Stimulated activated CD4-positive, alpha-beta T cell treated with anti-CD3 and anti-CD28 coated beads, Interleukin-4, amount 100 ng/mL, for 24 hours (primary cell): ENCODE measurements around the gene CENPN.
A peak's percentile ranks its signal among the peaks of the same experiment; 100 is the strongest.

Experiments used
- DNase-seq: peaks from one replicate; pipeline ENCODE4 v3.0.0-alpha.2; 2020

CENPN gene

GRCh38 chr16:81006813-81007695 is at the start of gene CENPN, which contains the start of gene CMC2:
CENPN (plus strand) TSS chr16:81007214; CDS start chr16:81011940, 4,726 bp downstream.
CMC2 (minus strand) TSS chr16:81006885; CDS start chr16:80997394, 9,491 bp downstream.
- peak; percentile 97 for DNase-seq

- DNase-seq: no peak
These were observed 48.7 kb upstream of the CENPN start for GRCh38 chr16:80958284-80958683.

GRCh38 chr16:80962879-80963278 is 44.1 kb upstream of the CENPN start:
- no peak for DNase-seq

- no peak for DNase-seq
These were observed 42.7 kb upstream of the CENPN start for GRCh38 chr16:80964351-80964750.

- DNase-seq: no peak
These were observed 40.4 kb upstream of the CENPN start for GRCh38 chr16:80966617-80967016.

- DNase-seq: no peak
These were observed 38.5 kb upstream of the CENPN start for GRCh38 chr16:80968386-80969113.

GRCh38 chr16:80969114-80969484 is 37.9 kb upstream of the CENPN start:
- DNase-seq: no peak

GRCh38 chr16:80971819-80972218 is 35.2 kb upstream of the CENPN start:
- no peak for DNase-seq

GRCh38 chr16:80972611-80973010 is 34.4 kb upstream of the CENPN start:
- DNase-seq: no peak

- no peak for DNase-seq
These were observed 33.0 kb upstream of the CENPN start for GRCh38 chr16:80973991-80974390.

GRCh38 chr16:80974649-80975376 is 32.2 kb upstream of the CENPN start:
- DNase-seq: no peak

GRCh38 chr16:80976946-80977345 is 30.1 kb upstream of the CENPN start:
- no peak for DNase-seq

- DNase-seq: no peak
These were observed 25.9 kb upstream of the CENPN start for GRCh38 chr16:80981103-80981502.

GRCh38 chr16:80982646-80983045 is 24.4 kb upstream of the CENPN start:
- no peak for DNase-seq

GRCh38 chr16:80984124-80984892 is 22.7 kb upstream of the CENPN start:
- DNase-seq: no peak

- DNase-seq: no peak
These were observed 21.4 kb upstream of the CENPN start for GRCh38 chr16:80985611-80986010.

- no peak for DNase-seq
These were observed 20.5 kb upstream of the CENPN start for GRCh38 chr16:80986557-80986956.

- no peak for DNase-seq
These were observed 18.3 kb upstream of the CENPN start for GRCh38 chr16:80988756-80989155.

GRCh38 chr16:80989801-80990200 is 17.2 kb upstream of the CENPN start:
- DNase-seq: no peak

GRCh38 chr16:80990577-80990976 is 16.4 kb upstream of the CENPN start:
- DNase-seq: no peak

GRCh38 chr16:80990978-80991377 is 16.0 kb upstream of the CENPN start:
- DNase-seq: no peak

- DNase-seq: no peak
These were observed 15.1 kb upstream of the CENPN start for GRCh38 chr16:80991792-80992430.
